DMS53 treated with DMSO at 0.1 percent for 48 hours (cell line): Measurements from ENCODE around the gene AGGF1.
A peak's percentile ranks its signal among the peaks of the same experiment; 100 is the strongest.
"Not testable (repeated sequence)": the region's sequence is repeated elsewhere in the genome, so short reads cannot be mapped to it uniquely, and the experiment has no call there.

Source experiments
- DNase-seq: peaks from one replicate; lab custom pipeline; 2025; ENCODE audit not compliant: unreplicated experiment; lab: John Stamatoyannopoulos, UW

The AGGF1 gene

GRCh38 chr5:77086689-77087483 lies 56.7 kb downstream of the AGGF1 start, which contains the start of gene ZBED3:
ZBED3 (minus strand) TSS chr5:77087285; CDS start chr5:77077878, 9,407 bp downstream.
- DNase-seq, result peak; percentile 54

- no peak for DNase-seq
Measured at GRCh38 chr5:77087484-77088261, 57.5 kb downstream of the AGGF1 start.

- DNase-seq, result no peak
Measured at GRCh38 chr5:77095189-77095588, 65.0 kb downstream of the AGGF1 start.

GRCh38 chr5:77101298-77101697 lies 71.1 kb downstream of the AGGF1 start:
- no peak for DNase-seq

- no peak for DNase-seq
Measured at GRCh38 chr5:77102549-77102948, 72.3 kb downstream of the AGGF1 start.

- no peak for DNase-seq
Measured at GRCh38 chr5:77103457-77103856, 73.3 kb downstream of the AGGF1 start.

- DNase-seq, result no peak
Measured at GRCh38 chr5:77104813-77105212, 74.6 kb downstream of the AGGF1 start.

GRCh38 chr5:77107035-77107434 lies 76.8 kb downstream of the AGGF1 start:
- not testable (repeated sequence) for DNase-seq
